B cell (primary cell): Measurements from ENCODE around the gene COL5A1. TPM values are rescaled to one million over a fixed set of nuclear protein-coding genes. Genes with fewer than 3 reads are reported as not detected.

Experiments
- ATAC-seq: fragments of 200-7000 bp; cut with Tn5 transposase; one replicate; pipeline ENCODE4 v1.10.0; 2021; ENCODE audit warnings: low read depth, mild to moderate bottlenecking, moderate number of reproducible peaks, moderate library complexity
- CTCF ChIA-PET: fragments of 350-600 bp; sonication (Branson Sonifier 250); formaldehyde crosslinking; loops from one replicate; lab custom pipeline; 2021; ENCODE audit warnings: antibody characterized with exemption, inconsistent platforms; lab: Charles Lee
- POLR2A ChIA-PET: fragments of 350-600 bp; sonication (Branson Sonifier 250); formaldehyde crosslinking; loops from one replicate; lab custom pipeline; 2021; ENCODE audit warnings: antibody characterized with exemption; lab: Charles Lee
- DNase-seq: peaks from one replicate; pipeline ENCODE4 v3.0.0; 2013
- H2AFZ ChIP-seq: 2 replicates; pipeline ENCODE4 v1.6.1; 2012; ENCODE audit warnings: mild to moderate bottlenecking, low read depth, low read length; ENCODE audit not compliant: insufficient read depth, poor library complexity, severe bottlenecking
- H3K27ac ChIP-seq, 2 donors: 1 replicate in 1 of 2; 2 replicates in 1 of 2; pipeline ENCODE4 v1.5.1; 2012 to 2013; ENCODE audit warnings: low read length in 2 of 2, mild to moderate bottlenecking in 2 of 2, moderate library complexity in 1 of 2
- H3K27me3 ChIP-seq, 4 experiments: fragments of 200-600 bp in 1 of 4; sonication (generic) in 1 of 4; replicated peaks in 1 of 4; 1 replicate in 2 of 4; 2 replicates in 2 of 4; pipeline versions ENCODE4 v1.6.1 to v1.7.0; 2013 to 2016; ENCODE audit warnings: low read length in 3 of 4, mild to moderate bottlenecking in 2 of 4, mixed read lengths in 1 of 4, moderate library complexity in 1 of 4; ENCODE audit not compliant: insufficient read depth in 4 of 4, control insufficient read depth in 3 of 4; ENCODE audit errors: control extremely low read depth in 1 of 4
- H3K36me3 ChIP-seq, 2 experiments: replicated peaks in 1 of 2; 1 replicate in 1 of 2; 2 replicates in 1 of 2; pipeline versions ENCODE4 v1.6.1 to v1.7.1; 2013; ENCODE audit warnings: low read length in 1 of 2; ENCODE audit not compliant: insufficient read depth in 2 of 2, control insufficient read depth in 1 of 2; ENCODE audit errors: control extremely low read depth in 1 of 2, extremely low read depth in 1 of 2
- H3K4me1 ChIP-seq, 2 donors: fragments of 200-600 bp in 1 of 2; sonication (generic) in 1 of 2; 1 replicate in 1 of 2; 2 replicates in 1 of 2; pipeline versions ENCODE4 v1.5.1 to v1.6.1; 2013 to 2017; ENCODE audit warnings: low read length in 2 of 2; ENCODE audit not compliant: control insufficient read depth in 2 of 2, insufficient read depth in 2 of 2
- H3K4me2 ChIP-seq: replicated peaks from 2 replicates; pipeline ENCODE3; 2012; ENCODE audit warnings: mild to moderate bottlenecking, low read depth, low read length; ENCODE audit not compliant: poor library complexity, severe bottlenecking
- H3K4me3 ChIP-seq, 5 experiments: fragments of 200-600 bp in 1 of 5; sonication (generic) in 1 of 5; 1 replicate in 3 of 5; 2 replicates in 2 of 5; pipeline versions ENCODE4 v1.5.1 to v1.7.0; 2011 to 2016; ENCODE audit warnings: low read length in 4 of 5, mild to moderate bottlenecking in 4 of 5, low read depth in 2 of 5, control low read depth in 1 of 5, moderate library complexity in 1 of 5; ENCODE audit not compliant: insufficient read depth in 1 of 5; ENCODE audit errors: control extremely low read depth in 1 of 5, extremely low read depth in 1 of 5
- H3K79me2 ChIP-seq: fragments of 200-600 bp; sonication (generic); one replicate; pipeline ENCODE4 v1.6.0; 2016; ENCODE audit warnings: low read length; ENCODE audit not compliant: control insufficient read depth, insufficient read depth
- H3K9ac ChIP-seq: fragments of 200-600 bp; sonication (generic); 2 replicates; pipeline ENCODE4 v1.6.1; 2017; ENCODE audit warnings: mild to moderate bottlenecking, low read length, moderate library complexity
- H3K9me3 ChIP-seq, 3 donors: one replicate each; pipeline versions ENCODE4 v1.6.1 to v1.7.1; 2013; ENCODE audit warnings: low read length in 2 of 3; ENCODE audit not compliant: control insufficient read depth in 2 of 3, insufficient read depth in 1 of 3; ENCODE audit errors: control extremely low read depth in 1 of 3
- H4K20me1 ChIP-seq: 2 replicates; pipeline ENCODE4 v1.6.0; 2012; ENCODE audit warnings: mild to moderate bottlenecking, low read length; ENCODE audit not compliant: insufficient read depth, control insufficient read depth, poor library complexity, severe bottlenecking
- H3K27ac Mint-ChIP-seq: one replicate; pipeline ENCODE4 v1.8.0; 2021; ENCODE audit warnings: mixed read lengths
- H3K27me3 Mint-ChIP-seq: one replicate; pipeline ENCODE4 v1.8.0; 2021; ENCODE audit warnings: mixed read lengths
- H3K4me1 Mint-ChIP-seq: one replicate; pipeline ENCODE4 v1.8.0; 2021; ENCODE audit warnings: mixed read lengths
- H3K4me3 Mint-ChIP-seq: one replicate; pipeline ENCODE4 v1.8.0; 2021; ENCODE audit warnings: mixed read lengths
- H3K9me3 Mint-ChIP-seq: one replicate; pipeline ENCODE4 v1.8.0; 2022; ENCODE audit warnings: mixed read lengths; ENCODE audit not compliant: insufficient read depth
- CTCF ChIP-seq: fragments of 200-600 bp; IDR thresholded peaks from one replicate; pipeline ENCODE4 v1.8.0; 2022; ENCODE audit warnings: antibody characterized with exemption, mild to moderate bottlenecking
- EZH2 ChIP-seq: IDR thresholded peaks from 2 replicates; pipeline ENCODE4 v1.6.1; 2012; ENCODE audit warnings: borderline replicate concordance, low read depth, mild to moderate bottlenecking, moderate library complexity, low read length; ENCODE audit not compliant: insufficient read depth, poor library complexity, severe bottlenecking
- WGBS: methylation state at CpG from one replicate; pipeline ENCODE4 v1.1.5; 2013; ENCODE audit warnings: missing lambda C conversion rate; ENCODE audit not compliant: insufficient coverage; 5-methylcytosine and 5-hydroxymethylcytosine counted together
- intact Hi-C: fragments of 100-400 bp; cut with micrococcal nuclease; formaldehyde crosslinking; loops from one replicate; pipeline ENCODE4 v1.10.0; 2022
- polyA plus RNA-seq: library from polyadenylated mRNA; depleted of rRNA; stranded (reverse); fragments of >200 nt; gene quantifications from 2 replicates; pipeline ENCODE4 v1.2.3, GENCODE V29; 2012
- total RNA-seq, 2 donors: library from RNA; stranded (reverse); fragments of 120-200 nt in 1 of 2; gene quantifications; 1 replicate in 1 of 2; 2 replicates in 1 of 2; pipeline versions ENCODE4 v1.2.3 to v1.2.4, GENCODE V29; 2013 to 2022

COL5A1 gene
- total and polyA plus RNA-seq, 2 donors (not counting 1 experiment from before 2014, with no cell fraction given): 0.06 TPM; not detected in 1

- Mint-ChIP-seq H3K27me3 (no peaks in the 10 kb centered on the region), H3K4me3 (no peak overlapping the region), H3K27ac (no peak overlapping the region), H3K9me3 (no peaks in the 10 kb centered on the region), H3K4me1 (no peaks in the 10 kb centered on the region)
- Histone ChIP-seq H3K27ac (no peak overlapping the region), H3K27me3 (no peaks in the 10 kb centered on the region), H3K9me3 (peaks cover 0 to 13% (median 0%) of the 10 kb centered on the region in 3 donors), H3K4me3 (no peak overlapping the region), H2AFZ (no peak overlapping the region), H3K9ac (no peak overlapping the region), H3K36me3 (no peaks in the 10 kb centered on the region), H3K79me2 (no peaks in the 10 kb centered on the region), H3K4me1 (no peaks in the 10 kb centered on the region), H4K20me1 (no peaks in the 10 kb centered on the region), H3K4me2 (no peak overlapping the region)
- intact Hi-C loops: no loop called here
- WGBS: 95% methylated on average over 31 of the region's 32 CpGs
- DNase-seq (no peak), ATAC-seq (no peak)
- ChIA-PET POLR2A (no interaction called here), CTCF (no interaction called here)
- TF ChIP-seq EZH2: no peak
- no peak for TF ChIP-seq CTCF
Measured at GRCh38 chr9:134707731-134708671, 66.4 kb downstream of the COL5A1 start.

DNA sequence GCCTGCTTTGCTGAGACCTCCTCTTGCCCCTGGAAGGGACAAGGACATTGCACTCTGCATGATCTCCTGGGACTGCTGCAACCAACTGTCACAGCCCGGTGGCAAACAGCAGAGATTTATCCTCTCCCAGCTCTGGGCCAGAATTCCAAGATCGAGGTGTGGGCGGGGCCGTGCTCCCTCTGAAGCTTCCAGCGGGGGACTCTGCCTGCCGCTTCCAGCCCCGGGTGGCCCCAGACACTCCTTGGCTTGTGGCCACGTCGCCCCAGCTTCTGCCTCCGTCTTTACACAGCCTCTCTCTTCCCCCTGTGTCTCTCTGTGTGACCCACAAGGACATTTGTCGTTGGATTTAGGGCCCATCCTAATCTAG, 67.1 kb downstream of the COL5A1 start:
- Mint-ChIP-seq H3K27ac (no peak overlapping the region), H3K4me3 (no peak overlapping the region), H3K9me3 (no peaks in the 10 kb centered on the region), H3K4me1 (no peaks in the 10 kb centered on the region), H3K27me3 (no peaks in the 10 kb centered on the region)
- intact Hi-C loops: no loop called here
- H3K4me1 ChIP-seq: no peaks in the 10 kb centered on the region
- peaks cover 0 to 15% (median 0%) of the 10 kb centered on the region in 3 donors for H3K9me3 ChIP-seq
- no peaks in the 10 kb centered on the region for H3K36me3 ChIP-seq
- POLR2A ChIA-PET: no interaction called here
- H3K4me3 ChIP-seq: no peak overlapping the region
- no peak overlapping the region for H3K27ac ChIP-seq
- ATAC-seq (no peak), DNase-seq (no peak)
- H3K79me2 ChIP-seq: no peaks in the 10 kb centered on the region
- no peak for TF ChIP-seq EZH2
- no peak for TF ChIP-seq CTCF
- H2AFZ ChIP-seq: no peak overlapping the region
- H3K9ac ChIP-seq: no peak overlapping the region
- H3K27me3 ChIP-seq: no peaks in the 10 kb centered on the region
- H3K4me2 ChIP-seq: no peak overlapping the region
- H4K20me1 ChIP-seq: no peaks in the 10 kb centered on the region
- WGBS: 80% methylated on average over 10 of the region's 11 CpGs
- CTCF ChIA-PET: no interaction called here
